SU-DHL-6 (cell line): ENCODE data around the gene APBB2.

Experiments used
- CTCF ChIP-seq: fragments of 200-600 bp; sonication (generic); IDR thresholded peaks from one replicate; pipeline ENCODE4 v1.5.1; 2017; ENCODE audit warnings: antibody characterized with exemption, mild to moderate bottlenecking, low read length, moderate library complexity; ENCODE audit not compliant: insufficient read depth, poor library complexity, severe bottlenecking
- EZH2phosphoT487 ChIP-seq: fragments of 200-600 bp; sonication (generic), shearing (Covaris generic); conservative IDR thresholded peaks from 2 replicates; pipeline ENCODE4 v1.6.1; 2018; ENCODE audit warnings: mild to moderate bottlenecking, antibody characterized with exemption, low read length, moderate library complexity, mixed read lengths

DNA sequence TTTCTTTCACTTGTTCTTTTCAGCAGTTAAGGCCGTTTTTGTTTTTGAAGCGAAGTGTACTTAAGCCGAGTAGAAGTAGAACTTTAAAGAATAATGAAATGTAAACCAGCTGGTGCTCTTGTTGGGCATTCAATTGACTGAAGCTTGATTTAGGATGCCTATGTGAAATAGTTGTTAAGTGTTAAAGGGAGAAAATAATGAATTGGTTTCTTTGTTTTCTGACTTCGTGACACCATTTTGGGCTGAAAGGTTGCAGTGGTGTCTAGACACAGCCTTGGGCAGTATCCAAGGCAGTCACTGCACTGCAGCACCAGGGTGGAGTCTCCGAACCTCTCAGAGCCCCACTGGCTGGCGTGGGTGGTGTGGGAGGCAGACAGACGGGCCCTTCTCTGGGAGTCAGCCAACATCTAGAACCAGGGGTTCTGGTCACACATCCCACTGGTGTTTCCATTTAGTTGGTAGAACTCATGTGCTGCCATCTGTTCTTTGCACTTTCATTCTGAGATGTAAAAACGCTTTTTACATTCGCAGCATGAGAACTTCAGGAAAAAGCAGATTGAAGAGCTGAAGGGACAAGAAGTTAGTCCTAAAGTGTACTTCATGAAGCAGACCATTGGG lies 45.9 kb upstream of the APBB2 start:
- TF ChIP-seq CTCF = no peak
- no peak for TF ChIP-seq EZH2phosphoT487
